DOHH2 (cell line): ENCODE measurements around the gene TAT.

ENCODE experiments used
- EZH2phosphoT487 ChIP-seq: fragments of 200-600 bp; sonication (generic); IDR thresholded peaks from 2 replicates; pipeline ENCODE4 v1.6.1; 2017; ENCODE audit warnings: borderline replicate concordance, mild to moderate bottlenecking, antibody characterized with exemption, low read length, moderate library complexity, mixed read lengths
- TF ChIP-seq, protein P1 (sequence below): fragments of 200-600 bp; sonication (generic); IDR thresholded peaks from one replicate; pipeline ENCODE4 v1.5.1; 2014; ENCODE audit warnings: antibody characterized with exemption, mild to moderate bottlenecking, low read depth, low read length; ENCODE audit not compliant: poor library complexity, severe bottlenecking

DNA sequence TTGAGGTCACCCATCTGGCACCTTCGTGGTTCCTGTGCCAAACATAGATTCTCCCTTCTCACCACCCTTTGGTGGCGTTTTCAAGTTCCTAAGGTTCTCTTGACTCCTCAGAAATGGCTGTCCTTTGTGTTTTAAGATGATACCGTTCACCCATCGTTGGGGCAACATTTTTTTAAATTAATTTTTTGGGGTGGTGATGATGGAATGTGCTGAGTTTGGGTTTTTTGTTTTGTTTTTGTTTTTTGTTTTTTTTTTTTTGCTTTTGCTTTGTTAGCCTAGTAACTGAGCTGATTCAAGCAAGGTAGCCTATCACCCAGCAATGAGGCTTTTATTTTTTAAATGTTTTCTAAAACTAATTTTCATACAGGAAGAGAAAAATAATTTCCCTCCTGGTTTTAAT, 48.0 kb downstream of the TAT start:
- TF ChIP-seq, protein P1, sequence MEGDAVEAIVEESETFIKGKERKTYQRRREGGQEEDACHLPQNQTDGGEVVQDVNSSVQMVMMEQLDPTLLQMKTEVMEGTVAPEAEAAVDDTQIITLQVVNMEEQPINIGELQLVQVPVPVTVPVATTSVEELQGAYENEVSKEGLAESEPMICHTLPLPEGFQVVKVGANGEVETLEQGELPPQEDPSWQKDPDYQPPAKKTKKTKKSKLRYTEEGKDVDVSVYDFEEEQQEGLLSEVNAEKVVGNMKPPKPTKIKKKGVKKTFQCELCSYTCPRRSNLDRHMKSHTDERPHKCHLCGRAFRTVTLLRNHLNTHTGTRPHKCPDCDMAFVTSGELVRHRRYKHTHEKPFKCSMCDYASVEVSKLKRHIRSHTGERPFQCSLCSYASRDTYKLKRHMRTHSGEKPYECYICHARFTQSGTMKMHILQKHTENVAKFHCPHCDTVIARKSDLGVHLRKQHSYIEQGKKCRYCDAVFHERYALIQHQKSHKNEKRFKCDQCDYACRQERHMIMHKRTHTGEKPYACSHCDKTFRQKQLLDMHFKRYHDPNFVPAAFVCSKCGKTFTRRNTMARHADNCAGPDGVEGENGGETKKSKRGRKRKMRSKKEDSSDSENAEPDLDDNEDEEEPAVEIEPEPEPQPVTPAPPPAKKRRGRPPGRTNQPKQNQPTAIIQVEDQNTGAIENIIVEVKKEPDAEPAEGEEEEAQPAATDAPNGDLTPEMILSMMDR, result no peak
- no peak for TF ChIP-seq EZH2phosphoT487
